Neural cell (in vitro differentiated cells): ENCODE data around the gene CXCL1. TPM values are rescaled to one million over a fixed set of nuclear protein-coding genes. Genes with fewer than 3 reads are reported as not detected.
A peak's percentile ranks its signal among the peaks of the same experiment; 100 is the strongest.

Experiments
- H2AFZ ChIP-seq: fragments of 200-600, 300-800 bp; sonication (generic), shearing (Covaris generic); 2 replicates; pipeline ENCODE4 v1.6.0; 2014; ENCODE audit warnings: low read depth, mild to moderate bottlenecking, antibody characterized with exemption, low read length, moderate library complexity
- H3F3A ChIP-seq: fragments of 200-600 bp; shearing (Covaris generic); 2 replicates; pipeline ENCODE4 v1.6.1; 2016; ENCODE audit warnings: mild to moderate bottlenecking, moderate library complexity, mixed read lengths, antibody characterized with exemption, low read length; ENCODE audit not compliant: insufficient read depth, poor library complexity, severe bottlenecking
- H3K27ac ChIP-seq: fragments of 200-600, 300-800 bp; sonication (generic), shearing (Covaris generic); 2 replicates; pipeline ENCODE4 v1.5.1; 2014; ENCODE audit warnings: mild to moderate bottlenecking, low read length, moderate library complexity
- H3K27me3 ChIP-seq: fragments of 300-800, 200-600 bp; sonication (generic), shearing (Covaris generic); 2 replicates; pipeline ENCODE4 v1.6.0; 2014; ENCODE audit warnings: mild to moderate bottlenecking, low read depth, low read length, moderate library complexity; ENCODE audit not compliant: insufficient read depth
- H3K36me3 ChIP-seq: fragments of 300-800, 200-600 bp; sonication (generic), shearing (Covaris generic); 2 replicates; pipeline ENCODE4 v1.5.1; 2014; ENCODE audit warnings: mild to moderate bottlenecking, antibody characterized with exemption, low read length, moderate library complexity; ENCODE audit not compliant: insufficient read depth
- H3K4me2 ChIP-seq: fragments of 300-800, 200-600 bp; sonication (generic), shearing (Covaris generic); 2 replicates; pipeline ENCODE4 v1.6.0; 2014; ENCODE audit warnings: mild to moderate bottlenecking, low read length
- H3K4me3 ChIP-seq: fragments of 300-800, 200-600 bp; sonication (generic), shearing (Covaris generic); 2 replicates; pipeline ENCODE4 v1.5.1; 2014; ENCODE audit warnings: mild to moderate bottlenecking, low read length, moderate library complexity
- H3K79me2 ChIP-seq: fragments of 200-600 bp; shearing (Covaris generic); replicated peaks from 2 replicates; pipeline ENCODE4 v1.6.0; 2014; ENCODE audit warnings: mild to moderate bottlenecking, low read length, moderate library complexity; ENCODE audit not compliant: insufficient read depth
- H3K9ac ChIP-seq: fragments of 300-800, 200-600 bp; sonication (generic), shearing (Covaris generic); 2 replicates; pipeline ENCODE4 v1.6.1; 2016; ENCODE audit warnings: mild to moderate bottlenecking, low read length, mixed read lengths
- H3K9me2 ChIP-seq: fragments of 200-600 bp; shearing (Covaris generic); 2 replicates; pipeline ENCODE4 v1.6.1; 2016; ENCODE audit warnings: mild to moderate bottlenecking, low read length, mixed read lengths; ENCODE audit not compliant: insufficient read depth
- H3K9me3 ChIP-seq: fragments of 200-600, 300-800 bp; sonication (generic), shearing (Covaris generic); 2 replicates; pipeline ENCODE4 v1.6.1; 2016; ENCODE audit warnings: mild to moderate bottlenecking, mixed run types, low read length, moderate library complexity, mixed read lengths
- H4K20me1 ChIP-seq: fragments of 200-600 bp; shearing (Covaris generic); 2 replicates; pipeline ENCODE4 v1.6.1; 2016; ENCODE audit warnings: mild to moderate bottlenecking, mixed run types; ENCODE audit not compliant: insufficient read depth
- CTCF ChIP-seq: fragments of 450-650 bp; IDR thresholded peaks from 2 replicates; pipeline ENCODE4 v1.5.1; 2014; ENCODE audit warnings: antibody characterized with exemption, mild to moderate bottlenecking, moderate library complexity; ENCODE audit not compliant: poor library complexity, severe bottlenecking
- EP300 ChIP-seq: fragments of 450-650 bp; conservative IDR thresholded peaks from 2 replicates; pipeline ENCODE4 v1.6.1; 2014; ENCODE audit warnings: antibody characterized with exemption, mild to moderate bottlenecking, moderate library complexity; ENCODE audit not compliant: poor library complexity, severe bottlenecking
- EZH2 ChIP-seq: fragments of 200-600, 300-800 bp; shearing (Covaris generic), sonication (generic); IDR thresholded peaks from 2 replicates; pipeline ENCODE4 v1.6.1; 2014; ENCODE audit warnings: antibody characterized with exemption, low read length, borderline replicate concordance, mild to moderate bottlenecking; ENCODE audit not compliant: insufficient read depth, poor library complexity, severe bottlenecking
- MXI1 ChIP-seq: fragments of 450-650 bp; conservative IDR thresholded peaks from 2 replicates; pipeline ENCODE4 v1.6.1; 2014; ENCODE audit warnings: antibody characterized with exemption, mild to moderate bottlenecking; ENCODE audit not compliant: poor library complexity, severe bottlenecking
- POLR2AphosphoS5 ChIP-seq: IDR thresholded peaks from 2 replicates; pipeline ENCODE4 v1.6.1; 2012
- RAD21 ChIP-seq: fragments of 450-650 bp; conservative IDR thresholded peaks from 2 replicates; pipeline ENCODE4 v1.6.1; 2014; ENCODE audit warnings: antibody characterized with exemption, mild to moderate bottlenecking, moderate library complexity
- REST ChIP-seq: IDR thresholded peaks from 2 replicates; pipeline ENCODE4 v1.6.1; 2012; ENCODE audit warnings: borderline replicate concordance
- SMC3 ChIP-seq: fragments of 450-650 bp; conservative IDR thresholded peaks from 2 replicates; pipeline ENCODE4 v1.6.1; 2014; ENCODE audit warnings: antibody characterized with exemption, mild to moderate bottlenecking, moderate library complexity; ENCODE audit not compliant: poor library complexity
- TAF1 ChIP-seq: IDR thresholded peaks from 2 replicates; pipeline ENCODE4 v1.6.1; 2012; ENCODE audit warnings: low read depth
- polyA minus RNA-seq: library from RNA; depleted of rRNA, polyadenylated mRNA; stranded (reverse); fragments of >200 nt; gene quantifications from 2 replicates; pipeline ENCODE4 v1.2.3, GENCODE V29; 2014
- polyA plus RNA-seq: library from polyadenylated mRNA; depleted of rRNA; stranded (reverse); fragments of >200 nt; gene quantifications from 2 replicates; pipeline ENCODE4 v1.2.3, GENCODE V29; 2014

CXCL1 gene
- polyA plus RNA-seq (not detected in 2 replicates), polyA minus RNA-seq (not detected in 2 replicates)

- no peak for TF ChIP-seq RAD21
- no peak for TF ChIP-seq TAF1
- TF ChIP-seq SMC3: no peak
- no peak for TF ChIP-seq POLR2AphosphoS5
- TF ChIP-seq EZH2: no peak
- no peak for TF ChIP-seq REST
- TF ChIP-seq EP300: no peak
- TF ChIP-seq CTCF: no peak
- TF ChIP-seq MXI1: no peak
- H3K9me3 ChIP-seq: no peaks in the 10 kb centered on the region
- H3K36me3 ChIP-seq: no peaks in the 10 kb centered on the region
- H2AFZ ChIP-seq: no peak within 1 kb of the TSS
- H4K20me1 ChIP-seq: no peaks in the 10 kb centered on the region
- H3F3A ChIP-seq: no peaks in the 10 kb centered on the region
- no peaks in the 10 kb centered on the region for H3K79me2 ChIP-seq
- no peak within 1 kb of the TSS for H3K9ac ChIP-seq
- peak within 1 kb of the TSS; percentile 67 for H3K4me3 ChIP-seq
- peaks cover 27% of the 10 kb centered on the region for H3K27me3 ChIP-seq
- no peaks in the 10 kb centered on the region for H3K9me2 ChIP-seq
- H3K27ac ChIP-seq: no peak within 1 kb of the TSS
- no peak within 1 kb of the TSS for H3K4me2 ChIP-seq
These were observed at the start of gene CXCL1 for GRCh38 chr4:73869130-73870055. CXCL1 (plus strand) TSS chr4:73869393; CDS start chr4:73869471, 78 bp downstream.

GRCh38 chr4:73821325-73821724, 47.9 kb upstream of the CXCL1 start:
- Histone ChIP-seq H3K27me3 (no peaks in the 10 kb centered on the region), H3K9ac (no peak overlapping the region), H3K79me2 (no peaks in the 10 kb centered on the region), H3K4me2 (no peak overlapping the region), H3K4me3 (no peak overlapping the region), H3K9me3 (no peaks in the 10 kb centered on the region), H3K36me3 (no peaks in the 10 kb centered on the region), H2AFZ (no peak overlapping the region), H3K27ac (no peak overlapping the region), H4K20me1 (no peaks in the 10 kb centered on the region), H3F3A (no peaks in the 10 kb centered on the region), H3K9me2 (no peaks in the 10 kb centered on the region)
- TF ChIP-seq TAF1 (no peak), SMC3 (no peak), RAD21 (no peak), REST (no peak), CTCF (no peak), EZH2 (no peak), EP300 (no peak), MXI1 (no peak), POLR2AphosphoS5 (no peak)
